Measurements from ENCODE around the gene RPUSD4.

The RPUSD4 gene

DNA sequence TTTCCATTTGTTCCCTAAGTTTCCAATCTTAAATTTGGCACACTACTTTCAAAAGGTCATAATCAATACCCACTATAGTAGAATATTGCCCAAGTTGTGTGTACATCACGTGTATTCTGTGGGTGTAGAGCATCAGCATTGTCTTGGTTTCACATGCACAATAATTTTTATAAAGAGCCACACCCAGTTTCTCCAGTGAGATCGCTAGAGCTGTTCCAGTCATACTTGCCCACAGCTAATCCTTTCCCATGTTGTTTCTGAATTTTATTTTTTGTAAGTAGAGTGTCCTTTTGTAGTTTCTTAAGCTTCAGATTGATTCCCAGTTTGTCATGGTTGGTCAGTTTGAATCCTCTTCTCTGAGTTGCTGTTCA is 13.8 kb upstream of the RPUSD4 start:
- no peak overlapping the region for H3K4me3 ChIP-seq (ENCODE audit: control insufficient read depth, low read depth, low read length)
- TF ChIP-seq, protein P1, sequence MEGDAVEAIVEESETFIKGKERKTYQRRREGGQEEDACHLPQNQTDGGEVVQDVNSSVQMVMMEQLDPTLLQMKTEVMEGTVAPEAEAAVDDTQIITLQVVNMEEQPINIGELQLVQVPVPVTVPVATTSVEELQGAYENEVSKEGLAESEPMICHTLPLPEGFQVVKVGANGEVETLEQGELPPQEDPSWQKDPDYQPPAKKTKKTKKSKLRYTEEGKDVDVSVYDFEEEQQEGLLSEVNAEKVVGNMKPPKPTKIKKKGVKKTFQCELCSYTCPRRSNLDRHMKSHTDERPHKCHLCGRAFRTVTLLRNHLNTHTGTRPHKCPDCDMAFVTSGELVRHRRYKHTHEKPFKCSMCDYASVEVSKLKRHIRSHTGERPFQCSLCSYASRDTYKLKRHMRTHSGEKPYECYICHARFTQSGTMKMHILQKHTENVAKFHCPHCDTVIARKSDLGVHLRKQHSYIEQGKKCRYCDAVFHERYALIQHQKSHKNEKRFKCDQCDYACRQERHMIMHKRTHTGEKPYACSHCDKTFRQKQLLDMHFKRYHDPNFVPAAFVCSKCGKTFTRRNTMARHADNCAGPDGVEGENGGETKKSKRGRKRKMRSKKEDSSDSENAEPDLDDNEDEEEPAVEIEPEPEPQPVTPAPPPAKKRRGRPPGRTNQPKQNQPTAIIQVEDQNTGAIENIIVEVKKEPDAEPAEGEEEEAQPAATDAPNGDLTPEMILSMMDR (conservative IDR thresholded peaks at IDR 0.05; ENCODE audit: control insufficient read depth, insufficient read depth, low read depth, low read length): no peak
- no peak for DNase-seq (ENCODE audit: low read depth)

DNA sequence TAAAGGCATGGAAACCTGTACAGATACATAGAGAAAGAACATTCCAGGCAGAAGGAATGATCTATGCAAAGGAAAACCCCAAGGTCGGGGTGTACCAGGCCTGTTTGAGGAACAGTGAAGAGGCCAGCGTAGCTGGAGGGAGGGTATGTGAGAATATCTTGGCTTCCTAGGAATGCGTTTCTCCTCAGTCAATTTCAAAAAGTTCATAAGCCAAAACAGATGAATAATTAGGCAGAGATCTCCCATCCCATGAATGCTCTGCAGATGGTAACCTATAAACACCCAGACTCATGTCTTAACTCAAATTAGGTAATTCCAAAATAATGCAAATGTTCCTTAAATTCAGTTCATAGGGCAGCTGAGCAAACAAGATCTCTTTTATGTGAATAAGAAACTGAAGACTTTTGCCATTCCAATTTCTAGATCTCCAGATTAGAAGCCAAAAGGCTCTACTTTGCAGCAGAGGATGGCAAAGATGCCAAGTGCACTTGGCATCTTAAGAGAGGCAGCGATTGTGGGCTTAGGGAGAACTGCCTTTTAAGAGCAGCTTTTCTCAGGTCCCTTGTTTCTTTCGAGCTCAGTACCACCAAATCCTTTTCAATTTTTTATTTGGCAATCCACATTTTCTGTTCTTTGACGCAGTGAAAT is 13.3 kb upstream of the RPUSD4 start:
- no peak for DNase-seq (ENCODE audit: low read depth)
- TF ChIP-seq, protein P1 (conservative IDR thresholded peaks at IDR 0.05; ENCODE audit: control insufficient read depth, insufficient read depth, low read depth, low read length): no peak

DNA sequence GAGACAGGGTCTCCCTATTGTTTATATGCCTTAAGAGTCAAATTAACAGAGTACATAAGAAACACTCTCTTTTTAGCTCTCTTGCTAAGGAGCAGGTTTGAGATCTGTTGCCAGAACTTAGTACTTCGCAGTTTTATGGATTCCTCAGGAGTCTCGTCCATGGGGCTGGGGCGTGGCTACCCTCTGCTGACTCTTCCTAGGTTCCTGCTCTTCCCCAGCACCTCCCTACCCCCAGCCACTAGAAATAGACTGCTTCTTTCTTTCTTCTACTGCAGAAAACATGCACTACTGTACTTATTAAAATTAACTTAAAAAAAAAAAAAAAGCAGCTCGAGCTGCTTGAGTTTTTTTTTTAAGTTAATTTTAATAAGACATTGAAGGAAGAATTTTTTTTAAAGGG is 8.1 kb upstream of the RPUSD4 start:
- TF ChIP-seq, protein P1 (conservative IDR thresholded peaks at IDR 0.05; ENCODE audit: control insufficient read depth, insufficient read depth, low read depth, low read length): no peak
- H3K4me3 ChIP-seq (ENCODE audit: control insufficient read depth, low read depth, low read length): no peak overlapping the region

More for the DNA sequence above, 13.3 kb upstream of the RPUSD4 start:
- no peak overlapping the region for H3K4me3 ChIP-seq (ENCODE audit: control insufficient read depth, low read depth, low read length)

DNA sequence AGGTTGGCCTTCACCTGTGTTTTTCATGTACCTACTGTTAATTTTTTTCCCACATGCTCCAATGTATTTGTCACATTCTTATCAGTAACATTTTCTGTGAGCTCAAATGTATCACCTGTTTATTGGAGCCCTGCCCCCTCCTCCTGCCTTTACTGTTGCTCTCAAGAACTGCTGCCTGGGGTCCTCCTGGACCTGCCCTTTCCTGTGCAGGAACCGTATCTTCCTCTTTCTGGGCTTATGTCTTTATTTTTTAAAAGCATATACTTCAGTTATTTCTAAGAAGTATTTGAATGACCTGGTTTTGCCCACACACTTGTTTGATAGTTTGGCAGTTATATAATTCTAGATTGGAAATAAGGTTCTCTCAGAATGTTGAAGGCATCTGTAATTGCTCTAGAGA is 6.0 kb upstream of the RPUSD4 start:
- H3K4me3 ChIP-seq (ENCODE audit: control insufficient read depth, low read depth, low read length): no peak overlapping the region
- TF ChIP-seq, protein P1 (conservative IDR thresholded peaks at IDR 0.05; ENCODE audit: control insufficient read depth, insufficient read depth, low read depth, low read length): no peak
- no peak for DNase-seq (ENCODE audit: low read depth)

More for the DNA sequence above, 8.1 kb upstream of the RPUSD4 start:
- DNase-seq (ENCODE audit: low read depth): no peak

DNA sequence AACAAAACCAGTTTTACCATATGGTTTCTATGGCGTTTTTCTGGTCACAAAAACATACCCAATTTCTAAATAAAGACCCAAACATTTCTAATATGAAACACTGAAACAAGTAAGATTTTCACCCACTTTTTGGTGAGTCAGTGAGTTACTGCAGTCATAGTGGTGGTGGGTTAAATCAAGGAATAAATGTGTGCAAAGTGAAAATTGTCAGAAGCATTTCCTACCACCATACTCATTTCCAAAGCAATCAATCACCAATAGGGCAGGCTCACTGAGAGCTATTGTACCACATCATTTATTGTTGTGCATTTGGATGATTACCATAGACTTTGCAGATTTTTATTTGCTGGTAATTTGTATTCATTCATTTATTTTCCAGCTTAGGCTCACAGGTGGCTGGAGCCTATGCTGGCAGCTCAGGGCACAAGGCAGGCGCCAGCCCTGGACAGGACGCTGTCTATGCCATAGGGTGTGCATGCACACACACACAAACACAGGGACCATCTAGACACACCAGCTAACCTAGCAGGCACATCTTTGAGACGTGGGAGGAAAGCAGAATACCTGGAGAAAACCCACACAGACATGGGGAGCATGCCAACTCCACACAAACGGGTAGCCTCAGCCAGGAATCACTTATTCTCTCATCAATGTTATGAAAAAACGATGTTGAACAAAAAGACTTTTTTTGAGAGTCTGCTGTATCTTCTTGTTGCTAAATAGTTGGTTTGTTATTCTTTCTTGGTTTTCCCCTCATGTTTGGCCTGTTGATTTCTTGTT is 5.3 kb upstream of the RPUSD4 start:
- TF ChIP-seq, protein P1 (conservative IDR thresholded peaks at IDR 0.05; ENCODE audit: control insufficient read depth, insufficient read depth, low read depth, low read length): no peak
- no peak for DNase-seq (ENCODE audit: low read depth)
- no peak overlapping the region for H3K4me3 ChIP-seq (ENCODE audit: control insufficient read depth, low read depth, low read length)

DNA sequence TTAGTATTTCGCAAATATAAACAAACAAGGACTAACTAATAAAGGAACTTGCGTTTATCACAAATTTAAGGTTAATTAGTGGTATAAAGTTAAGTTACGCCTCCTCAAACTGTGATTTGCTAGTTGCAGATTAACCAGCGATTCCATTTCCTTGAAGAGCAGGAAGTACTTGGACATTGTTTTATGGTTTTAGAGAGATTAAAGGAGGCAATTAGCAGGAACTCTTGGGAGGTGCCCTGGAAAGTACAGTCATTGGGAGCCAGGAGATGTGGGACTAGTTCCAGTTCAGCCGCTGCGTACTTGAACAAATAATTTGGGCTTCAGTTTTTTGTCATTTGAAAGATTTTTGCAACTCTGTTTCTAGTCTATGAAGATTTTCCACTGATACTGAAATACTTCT is 3.4 kb upstream of the RPUSD4 start:
- no peak overlapping the region for H3K4me3 ChIP-seq (ENCODE audit: control insufficient read depth, low read depth, low read length)
- DNase-seq (ENCODE audit: low read depth): no peak
- TF ChIP-seq, protein P1 (conservative IDR thresholded peaks at IDR 0.05; ENCODE audit: control insufficient read depth, insufficient read depth, low read depth, low read length): no peak
